HG03521 (cell line): Measurements from ENCODE around the gene C19orf81.

ENCODE experiments used
- ATAC-seq: cut with Tn5 transposase; IDR thresholded peaks from one replicate; pipeline ENCODE4 v1.9.1; 2021; ENCODE audit warnings: mild to moderate bottlenecking, moderate library complexity; ENCODE audit not compliant: unreplicated experiment

The C19orf81 gene

DNA sequence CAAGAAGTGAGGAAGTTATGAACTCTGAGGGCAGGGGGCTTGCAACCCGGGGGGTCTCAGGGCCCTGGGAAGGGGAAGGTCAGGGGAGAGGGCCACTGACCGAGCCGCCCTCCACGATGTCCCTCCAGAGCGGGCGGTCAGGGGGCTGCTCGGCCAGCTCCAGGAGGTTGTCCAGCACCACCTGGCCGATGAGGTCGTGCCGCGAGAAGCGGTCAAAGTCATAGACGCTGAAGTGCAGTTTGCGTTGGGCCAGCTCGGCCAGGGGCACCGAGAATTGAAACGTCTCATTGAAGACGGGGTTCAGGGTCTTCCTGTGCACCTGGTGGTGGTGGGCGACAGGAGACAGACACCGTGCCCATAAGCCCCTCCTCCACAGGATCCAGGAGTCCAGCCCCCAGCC lies 20.1 kb upstream of the C19orf81 start:
- no peak for ATAC-seq

- ATAC-seq, result no peak
These were observed 19.4 kb upstream of the C19orf81 start for GRCh38 chr19:50629801-50630200.

DNA sequence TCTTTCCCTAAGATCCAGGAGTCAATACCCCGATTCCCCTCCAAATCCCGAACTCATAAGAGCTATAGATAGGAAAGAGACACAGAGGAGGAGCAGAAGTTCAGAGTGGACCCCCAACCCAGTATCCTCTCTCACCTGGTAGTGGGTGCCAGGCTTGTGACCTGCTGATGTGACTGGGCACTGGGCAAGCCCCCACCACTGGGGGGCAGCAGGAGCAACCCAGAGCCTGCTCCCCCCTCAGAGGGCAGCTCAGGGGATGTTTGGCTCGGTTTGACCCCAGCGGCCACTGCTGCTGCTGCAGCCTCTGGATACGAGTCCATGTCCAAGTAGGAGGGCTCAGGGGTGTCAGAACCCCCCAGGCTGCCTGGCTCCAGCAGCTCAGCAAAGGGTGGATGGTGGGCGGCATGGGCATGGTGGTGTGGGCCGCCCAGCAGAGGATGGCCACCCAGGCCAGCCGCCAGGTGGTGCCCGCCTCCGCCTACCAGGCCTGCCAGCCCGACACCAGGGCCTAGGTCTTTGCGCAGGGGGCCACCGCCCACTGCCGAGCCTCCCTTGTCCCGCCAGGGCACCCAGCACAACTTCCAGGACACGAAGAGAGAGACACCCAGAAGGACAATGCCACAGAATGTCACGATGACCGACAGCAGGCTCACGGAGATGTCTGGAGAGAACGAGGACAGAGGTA lies 17.0 kb upstream of the C19orf81 start:
- ATAC-seq, result no peak

DNA sequence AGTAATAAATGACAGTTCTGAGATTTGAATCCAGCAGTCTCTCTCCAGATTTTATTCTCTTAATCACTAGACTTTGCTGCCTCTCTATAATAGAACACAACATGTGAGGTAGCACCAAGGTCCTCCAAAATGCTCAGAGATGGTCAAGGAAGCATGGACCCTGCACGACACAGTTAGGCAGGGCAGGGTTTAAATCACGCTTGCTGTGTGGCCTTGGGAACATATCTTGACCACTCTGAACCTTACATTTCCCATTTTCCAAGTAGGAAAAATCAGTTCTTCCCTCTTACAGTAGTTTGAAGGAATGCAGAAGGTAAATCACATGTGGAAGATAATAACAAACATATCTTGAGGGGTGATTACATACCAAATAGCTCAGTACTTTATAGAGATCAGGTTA lies 15.9 kb upstream of the C19orf81 start:
- no peak for ATAC-seq

- ATAC-seq, result no peak
These were observed 15.3 kb upstream of the C19orf81 start for GRCh38 chr19:50633973-50634372.

DNA sequence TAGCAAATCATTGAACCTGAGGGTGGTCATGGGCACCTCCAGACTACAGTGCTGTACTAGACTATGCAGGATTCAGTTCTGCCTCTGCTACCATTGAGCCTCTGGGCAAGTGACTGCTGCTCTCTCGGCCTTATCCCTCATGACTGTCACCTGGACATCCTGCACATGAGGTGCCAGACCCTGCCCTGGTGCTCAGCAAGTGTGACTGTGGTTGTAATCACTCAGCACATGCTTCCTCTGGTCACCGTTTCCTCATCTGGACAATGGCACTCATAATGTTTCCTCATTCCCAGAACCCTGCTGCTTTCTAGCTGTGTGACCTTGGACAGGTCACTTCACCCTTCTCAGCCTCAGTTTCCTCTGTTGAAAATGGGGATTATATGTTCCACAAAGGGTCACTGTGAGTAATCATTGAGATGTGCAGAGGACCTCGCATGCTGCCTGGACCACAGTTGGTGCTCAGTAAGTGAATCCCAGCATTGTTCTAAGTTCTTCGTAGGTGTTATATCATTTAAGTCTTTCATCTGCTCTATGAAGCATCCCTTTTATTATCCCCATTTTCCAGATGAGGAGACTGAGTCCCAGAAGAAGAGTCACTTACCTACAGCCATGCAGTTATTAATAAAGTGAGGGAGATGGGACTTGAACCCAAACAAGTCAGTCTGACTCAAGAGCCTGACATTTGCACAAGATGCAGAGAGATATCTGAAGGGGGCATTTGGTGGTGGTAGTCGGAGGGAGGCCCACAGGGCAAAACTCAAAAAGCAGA lies 12.7 kb upstream of the C19orf81 start:
- no peak for ATAC-seq

- ATAC-seq, result no peak
These were observed 10.6 kb upstream of the C19orf81 start for GRCh38 chr19:50638600-50638999.

GRCh38 chr19:50639121-50640112 lies 9.8 kb upstream of the C19orf81 start, which contains the start of gene SYT3:
Gene SYT3 (minus strand): TSS chr19:50639881. CDS start chr19:50637411, 2,470 bp downstream.
- ATAC-seq, result no peak

DNA sequence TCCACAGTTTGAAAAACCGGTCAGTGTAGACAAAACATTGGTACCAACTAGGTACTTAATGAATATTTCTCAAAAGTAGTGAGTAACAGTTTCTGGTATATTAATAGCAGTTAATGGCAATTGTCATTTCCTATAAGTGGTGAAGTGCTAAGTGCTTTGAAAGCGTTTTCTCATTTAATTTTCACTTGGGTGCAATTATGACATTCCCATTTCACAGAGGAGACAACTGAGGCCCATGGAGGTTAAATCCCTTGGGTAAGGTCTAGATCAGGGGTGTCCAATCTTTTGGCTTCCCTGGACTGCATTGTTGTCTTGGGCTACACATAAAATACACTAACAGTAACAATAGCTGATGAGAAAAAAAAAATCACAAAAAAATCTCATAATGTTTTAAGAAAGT lies 8.9 kb upstream of the C19orf81 start:
- no peak for ATAC-seq

GRCh38 chr19:50644315-50644915 lies 4.8 kb upstream of the C19orf81 start:
- ATAC-seq, result no peak

DNA sequence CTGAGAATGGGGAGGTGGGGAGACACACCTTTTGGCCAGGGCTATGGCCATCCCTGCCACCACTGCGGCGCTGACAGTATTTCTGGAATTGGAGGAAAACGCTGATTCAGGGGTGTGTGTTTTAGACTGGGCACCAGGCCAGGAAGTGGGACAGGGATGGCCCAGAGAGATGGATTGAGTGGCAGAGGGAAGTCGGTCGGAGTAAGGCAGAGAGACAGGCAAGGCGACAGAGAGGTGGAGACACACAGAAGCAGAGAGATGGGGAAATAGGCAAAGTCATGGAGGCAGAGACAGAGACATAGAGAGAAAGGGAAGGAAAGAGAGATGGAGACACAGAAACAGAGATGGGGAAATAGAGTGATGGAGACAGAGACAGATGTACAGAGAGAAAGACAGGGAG lies 4.1 kb upstream of the C19orf81 start:
- ATAC-seq, result no peak

DNA sequence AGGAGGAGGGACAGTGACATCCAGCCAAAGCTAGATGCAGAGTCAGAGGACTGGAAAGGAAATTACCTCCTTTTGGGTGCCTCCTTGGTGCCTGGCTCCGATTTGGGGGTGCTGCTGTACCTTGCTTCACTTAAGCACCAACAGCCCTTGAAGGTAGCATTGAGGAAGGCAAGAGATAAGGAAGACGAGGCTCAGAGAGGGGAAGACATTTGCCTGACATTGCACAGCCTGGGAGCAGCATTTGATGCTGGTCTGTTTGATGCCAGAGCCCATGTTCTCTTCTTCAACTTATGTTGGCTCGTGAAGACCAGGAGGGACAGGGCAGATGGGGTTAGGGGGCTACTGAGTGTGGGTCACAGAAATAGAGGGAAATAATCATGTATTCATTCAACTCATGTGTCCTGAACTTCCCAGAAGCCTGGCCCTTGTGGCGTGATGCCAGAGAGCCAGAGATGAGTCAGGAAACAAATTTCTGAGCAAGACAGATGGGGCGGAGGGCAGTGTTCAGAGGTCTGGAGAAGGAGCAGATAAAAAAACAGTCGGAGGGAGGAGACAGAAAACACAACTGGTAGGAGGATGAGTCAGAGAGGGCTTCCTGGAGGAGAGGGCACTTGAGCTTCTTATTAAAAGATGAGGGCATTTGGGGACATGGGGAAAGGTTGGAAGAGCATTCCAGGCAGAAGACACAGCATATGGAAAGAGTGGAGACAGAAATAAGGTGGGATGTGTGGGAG lies 3.0 kb upstream of the C19orf81 start:
- ATAC-seq, result no peak

DNA sequence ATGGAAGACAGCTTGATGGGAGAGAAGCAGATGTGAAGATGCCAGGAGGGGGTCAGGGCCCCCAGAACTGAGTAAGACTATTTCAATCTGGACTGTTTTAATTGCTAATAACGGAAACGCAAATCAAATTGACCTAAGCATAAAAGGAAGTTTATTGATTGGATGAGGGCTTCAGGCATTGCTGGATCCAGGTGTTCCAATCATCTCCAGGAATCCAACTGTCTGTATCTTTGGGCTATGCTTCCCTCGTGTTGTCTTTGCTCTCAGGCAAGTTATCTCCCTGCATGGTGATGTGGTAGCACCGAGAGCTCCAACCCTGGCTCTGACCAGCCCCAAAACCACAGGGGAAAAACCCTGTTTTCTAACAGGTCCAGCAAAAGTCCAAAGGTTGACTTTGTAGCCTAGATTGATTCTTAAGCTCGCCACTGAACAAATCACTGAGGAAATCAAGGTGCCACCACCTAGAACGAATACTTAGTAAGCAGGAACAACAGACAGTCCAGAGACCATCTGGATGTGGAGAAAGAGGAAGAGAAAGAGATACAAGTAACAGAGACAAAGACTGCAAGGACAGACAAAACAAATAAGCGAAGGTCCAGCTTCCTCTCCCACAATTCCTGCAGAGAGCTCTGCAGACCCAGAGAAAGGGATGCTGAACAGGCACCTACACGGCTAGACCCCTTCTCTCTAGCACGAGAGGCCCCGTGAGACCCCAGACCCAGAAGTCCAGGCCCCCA lies 1.2 kb upstream of the C19orf81 start:
- no peak for ATAC-seq

GRCh38 chr19:50648659-50649058 lies 586 bp upstream of the C19orf81 start:
- no peak for ATAC-seq

DNA sequence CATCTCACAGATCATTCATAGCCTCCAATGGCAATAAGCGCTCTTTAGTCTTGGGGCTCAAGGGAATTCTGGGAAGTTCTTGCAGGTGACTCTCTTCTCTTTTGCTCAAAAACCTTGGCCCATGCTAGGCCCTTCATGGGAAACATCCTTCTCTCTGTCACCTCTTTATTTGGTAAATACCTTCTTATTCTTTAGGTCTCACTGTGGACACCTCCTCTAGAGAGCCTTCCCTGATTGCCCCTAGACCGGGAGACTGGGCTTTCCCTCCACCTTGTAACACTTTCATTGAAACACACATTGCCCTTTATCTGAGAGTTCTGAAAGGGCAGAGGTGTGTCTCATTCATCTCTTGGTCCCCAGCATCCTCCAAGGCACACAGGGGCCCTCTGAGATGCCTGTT lies 1.9 kb downstream of the C19orf81 start:
- no peak for ATAC-seq

GRCh38 chr19:50652722-50653121 lies 3.5 kb downstream of the C19orf81 start:
- no peak for ATAC-seq

DNA sequence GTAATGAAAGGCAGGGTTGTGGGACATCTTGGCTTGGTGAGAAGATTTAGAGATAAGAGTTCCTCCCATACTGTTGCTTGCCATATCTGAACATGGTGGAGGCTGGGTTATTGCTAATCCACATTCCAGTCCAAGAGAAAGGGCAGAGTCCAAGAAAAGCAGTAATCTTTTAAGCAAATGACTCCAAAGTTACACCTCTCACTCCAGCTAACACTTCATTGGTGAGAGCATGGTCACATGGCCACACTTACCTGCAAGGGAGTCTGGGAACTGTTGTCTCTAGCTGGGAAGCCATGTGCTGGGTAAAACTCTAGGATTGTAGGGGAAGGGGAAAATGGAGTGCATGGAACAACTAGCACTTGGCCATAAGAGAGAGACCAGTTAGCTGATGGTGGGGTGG lies 5.6 kb downstream of the C19orf81 start:
- ATAC-seq, result no peak

DNA sequence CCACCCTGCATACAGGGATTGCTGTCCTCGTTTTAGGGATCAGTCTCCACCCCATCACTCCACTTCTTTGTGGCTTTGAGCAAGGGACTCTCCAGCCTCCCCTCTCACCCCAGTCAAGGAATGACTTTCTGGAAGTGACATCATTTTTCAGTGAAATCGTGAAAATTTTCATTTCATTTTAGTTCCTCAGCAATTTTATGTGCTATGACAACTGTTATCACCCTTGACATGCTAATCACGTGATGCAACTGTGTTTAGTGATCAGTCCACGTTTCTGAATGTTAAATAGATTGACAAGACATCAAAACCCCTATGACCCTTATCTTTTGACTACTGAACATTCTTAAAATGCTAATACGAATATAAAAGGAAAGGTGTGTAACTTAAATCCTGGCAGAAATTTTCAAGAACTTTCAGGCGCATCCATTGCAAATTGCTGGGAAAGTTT lies 8.0 kb downstream of the C19orf81 start:
- no peak for ATAC-seq

GRCh38 chr19:50657712-50658440 lies 8.6 kb downstream of the C19orf81 start:
- no peak for ATAC-seq
